GM06990 (cell line): Measurements from ENCODE around the gene OR2D2.
A peak's percentile ranks its signal among the peaks of the same experiment; 100 is the strongest.
"Not testable (repeated sequence)": the region's sequence is repeated elsewhere in the genome, so short reads cannot be mapped to it uniquely, and the experiment has no call there.

Source experiments
- DNase-seq: peaks from one replicate; pipeline ENCODE4 v3.0.0-alpha.2; 2011; ENCODE audit not compliant: insufficient read length; ENCODE audit errors: extremely low read depth
- H3K27me3 ChIP-seq: replicated peaks from 2 replicates; pipeline ENCODE4 v1.6.0; 2011; ENCODE audit warnings: low read length; ENCODE audit not compliant: control insufficient read depth, insufficient read depth
- H3K36me3 ChIP-seq: 2 replicates; pipeline ENCODE4 v1.5.1; 2011; ENCODE audit warnings: low read length; ENCODE audit not compliant: control insufficient read depth, insufficient read depth
- H3K4me3 ChIP-seq: replicated peaks from 2 replicates; pipeline ENCODE4 v1.5.1; 2011; ENCODE audit warnings: low read depth, mild to moderate bottlenecking, control low read depth, low read length
- CTCF ChIP-seq: IDR thresholded peaks from 2 replicates; pipeline ENCODE4 v1.5.1; 2011; ENCODE audit warnings: low read length, control low read depth, mild to moderate bottlenecking, inconsistent platforms; ENCODE audit not compliant: insufficient read depth, poor library complexity, severe bottlenecking

Gene OR2D2

DNA sequence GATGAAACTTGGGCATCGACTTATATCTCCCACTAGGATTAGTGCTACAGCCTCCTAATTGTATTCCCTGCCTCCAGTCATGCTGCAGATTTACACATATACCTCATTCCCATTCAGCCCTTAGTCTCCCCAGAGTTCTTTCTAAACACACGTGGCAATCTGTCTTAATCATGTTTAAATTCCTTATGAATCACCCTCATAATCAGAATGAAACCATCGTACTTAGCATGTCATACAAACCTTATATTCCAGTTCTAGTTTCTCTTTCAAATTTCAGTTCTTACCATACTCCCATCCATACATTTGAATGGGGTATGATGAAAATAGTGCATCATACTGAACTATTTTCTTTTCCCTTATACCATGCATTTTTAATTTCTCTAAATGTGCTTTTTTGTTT lies 35.4 kb downstream of the OR2D2 start:
- H3K27me3 ChIP-seq, result no peaks in the 10 kb centered on the region
- no peak overlapping the region for H3K4me3 ChIP-seq
- TF ChIP-seq CTCF, result no peak
- peak; percentile 20 for DNase-seq
- H3K36me3 ChIP-seq, result no peaks in the 10 kb centered on the region

DNA sequence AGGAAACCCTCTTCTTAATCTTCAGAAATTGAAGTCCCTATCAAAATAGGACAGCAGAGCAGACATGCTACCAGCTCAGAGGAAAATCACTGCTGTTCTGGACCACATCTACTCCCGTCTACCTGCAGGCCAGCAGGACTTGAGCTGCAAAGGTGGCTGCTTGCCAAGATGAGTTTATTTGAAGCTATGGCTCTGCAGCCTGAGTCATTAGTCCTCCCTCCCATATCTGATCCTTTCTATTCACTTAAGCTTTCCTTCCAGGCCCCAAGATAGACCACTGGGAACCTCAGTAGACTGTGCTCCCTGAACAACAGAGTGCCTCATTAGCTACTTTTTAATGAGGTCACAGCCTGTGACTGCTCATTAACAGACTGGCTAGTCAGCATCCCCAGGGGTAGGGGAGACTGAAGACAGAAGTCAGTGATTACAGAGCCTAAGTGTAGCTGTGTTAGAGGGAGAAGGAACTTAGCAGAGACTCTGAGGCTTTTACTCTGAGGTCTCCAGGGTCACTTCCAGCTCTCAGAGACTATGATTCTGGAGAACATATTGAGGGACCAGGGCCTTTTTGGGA lies 36.2 kb downstream of the OR2D2 start:
- H3K4me3 ChIP-seq, result no peak overlapping the region
- TF ChIP-seq CTCF, result no peak

GRCh38 chr11:6854801-6855200 lies 37.5 kb downstream of the OR2D2 start:
- not testable (repeated sequence) for DNase-seq, H3K36me3 ChIP-seq, H3K4me3 ChIP-seq, H3K27me3 ChIP-seq

More for the DNA sequence above, 36.2 kb downstream of the OR2D2 start:
- no peaks in the 10 kb centered on the region for H3K36me3 ChIP-seq
- H3K27me3 ChIP-seq, result no peaks in the 10 kb centered on the region
- no peak for DNase-seq

DNA sequence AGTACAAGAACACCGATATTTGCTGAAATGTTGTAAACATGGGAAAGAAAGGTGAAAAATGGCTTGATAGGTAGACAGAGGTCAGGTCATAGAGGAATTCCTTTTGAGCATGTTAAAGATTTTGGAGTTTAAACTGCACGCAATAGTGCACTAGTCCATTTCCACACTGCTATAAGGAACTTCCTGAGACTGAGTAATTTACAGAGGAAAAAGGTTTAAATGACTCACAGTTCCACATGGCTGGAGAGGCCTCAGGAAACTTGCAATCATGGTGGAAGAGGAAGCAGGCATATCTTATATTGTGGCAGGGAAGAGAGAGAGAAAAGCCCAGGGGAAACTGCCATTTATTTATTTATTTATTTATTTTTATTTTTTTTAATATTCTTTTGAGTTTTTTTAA lies 41.8 kb downstream of the OR2D2 start:
- TF ChIP-seq CTCF, result no peak
- Histone ChIP-seq H3K27me3 (no peaks in the 10 kb centered on the region), H3K4me3 (no peak overlapping the region), H3K36me3 (no peaks in the 10 kb centered on the region)
- no peak for DNase-seq

GRCh38 chr11:6845383-6845782 lies 46.9 kb downstream of the OR2D2 start, which contains the start of gene OR10A5:
Gene OR10A5, plus strand, starts transcription at chr11:6845683. Its CDS starts 0 bp downstream, at chr11:6845683.
- H3K27me3 ChIP-seq, result no peaks in the 10 kb centered on the region
- no peak for DNase-seq
- TF ChIP-seq CTCF, result no peak
- H3K36me3 ChIP-seq, result no peaks in the 10 kb centered on the region
- H3K4me3 ChIP-seq, result no peak within 1 kb of the TSS

- H3K36me3 ChIP-seq, result no peaks in the 10 kb centered on the region
- no peak overlapping the region for H3K4me3 ChIP-seq
- DNase-seq, result no peak
Measured at GRCh38 chr11:6844356-6844755, 47.9 kb downstream of the OR2D2 start.

More at GRCh38 chr11:6844356-6844755, 47.9 kb downstream of the OR2D2 start:
- no peaks in the 10 kb centered on the region for H3K27me3 ChIP-seq
- no peak for TF ChIP-seq CTCF
